Muscle layer of colon (tissue), 2 donors: Measurements from ENCODE around the gene HOXA9.

ENCODE experiments used
- H3K27ac ChIP-seq: one replicate; pipeline ENCODE4 v1.7.0; 2013; ENCODE audit warnings: low read depth, mild to moderate bottlenecking, low read length, moderate library complexity
- H3K27me3 ChIP-seq, 2 donors: one replicate each; pipeline ENCODE4 v1.7.0; 2013; ENCODE audit warnings: low read length in 2 of 2, mild to moderate bottlenecking in 2 of 2; ENCODE audit not compliant: insufficient read depth in 2 of 2, control insufficient read depth in 1 of 2
- H3K36me3 ChIP-seq: one replicate; pipeline ENCODE4 v1.7.0; 2013; ENCODE audit warnings: mild to moderate bottlenecking, low read length; ENCODE audit not compliant: insufficient read depth
- H3K4me1 ChIP-seq: one replicate; pipeline ENCODE4 v1.7.0; 2013; ENCODE audit warnings: mild to moderate bottlenecking, low read length; ENCODE audit not compliant: insufficient read depth
- H3K4me3 ChIP-seq, 2 donors: one replicate each; pipeline ENCODE4 v1.7.0; 2013; ENCODE audit warnings: low read length in 2 of 2, low read depth in 1 of 2, mild to moderate bottlenecking in 1 of 2, moderate library complexity in 1 of 2
- H3K9ac ChIP-seq: one replicate; pipeline ENCODE4 v1.7.0; 2013; ENCODE audit warnings: low read length
- H3K9me3 ChIP-seq: one replicate; pipeline ENCODE4 v1.7.0; 2013; ENCODE audit warnings: mild to moderate bottlenecking, low read length
- donor health status: abdominal sarcoma.
- donor health status: Adenocarcinoma of cecum.

HOXA9 gene

GRCh38 chr7:27191833-27192545 lies 26.7 kb upstream of the HOXA9 start:
- H3K9ac ChIP-seq: peak overlapping the region; percentile 94
- peak overlapping the region; percentile 97 for H3K27ac ChIP-seq
- H3K4me1 ChIP-seq: peaks cover 22% of the 10 kb centered on the region
- peaks cover 5 to 12% of the 10 kb centered on the region in 2 donors for H3K27me3 ChIP-seq
- H3K4me3 ChIP-seq: peak overlapping the region; percentile 75 to 92
- H3K9me3 ChIP-seq: no peaks in the 10 kb centered on the region
- H3K36me3 ChIP-seq: no peaks in the 10 kb centered on the region

- Histone ChIP-seq H3K4me3 (peak overlapping the region; percentile 75 to 92), H3K9me3 (no peaks in the 10 kb centered on the region), H3K27ac (peak overlapping the region; percentile 97), H3K27me3 (peaks cover 5 to 12% of the 10 kb centered on the region in 2 donors), H3K4me1 (peaks cover 26% of the 10 kb centered on the region), H3K36me3 (no peaks in the 10 kb centered on the region), H3K9ac (peak overlapping the region; percentile 94)
Observed at GRCh38 chr7:27191161-27191731, 25.9 kb upstream of the HOXA9 start.

GRCh38 chr7:27189997-27190748 lies 24.8 kb upstream of the HOXA9 start:
- H3K9me3 ChIP-seq: no peaks in the 10 kb centered on the region
- no peaks in the 10 kb centered on the region for H3K36me3 ChIP-seq
- peak overlapping the region; percentile 97 for H3K27ac ChIP-seq
- peaks cover 5 to 12% of the 10 kb centered on the region in 2 donors for H3K27me3 ChIP-seq
- peak overlapping the region; percentile 94 for H3K9ac ChIP-seq
- H3K4me3 ChIP-seq: peak overlapping the region; percentile 75 to 92
- H3K4me1 ChIP-seq: peaks cover 26% of the 10 kb centered on the region

GRCh38 chr7:27189295-27189996 lies 24.1 kb upstream of the HOXA9 start:
- H3K9me3 ChIP-seq: no peaks in the 10 kb centered on the region
- no peaks in the 10 kb centered on the region for H3K36me3 ChIP-seq
- peak overlapping the region; percentile 66 to 92 for H3K4me3 ChIP-seq
- peak overlapping the region; percentile 97 for H3K27ac ChIP-seq
- H3K9ac ChIP-seq: peak overlapping the region; percentile 94
- H3K4me1 ChIP-seq: peaks cover 26% of the 10 kb centered on the region
- H3K27me3 ChIP-seq: peaks cover 5 to 12% of the 10 kb centered on the region in 2 donors

GRCh38 chr7:27188386-27189294 lies 23.3 kb upstream of the HOXA9 start:
- peak overlapping the region; percentile 98 for H3K9ac ChIP-seq
- H3K27ac ChIP-seq: peak overlapping the region; percentile 97
- no peaks in the 10 kb centered on the region for H3K36me3 ChIP-seq
- peak overlapping the region; percentile 66 to 92 for H3K4me3 ChIP-seq
- H3K4me1 ChIP-seq: peaks cover 26% of the 10 kb centered on the region
- peaks cover 5 to 12% of the 10 kb centered on the region in 2 donors for H3K27me3 ChIP-seq
- H3K9me3 ChIP-seq: no peaks in the 10 kb centered on the region

- H3K36me3 ChIP-seq: no peaks in the 10 kb centered on the region
- peaks cover 5 to 12% of the 10 kb centered on the region in 2 donors for H3K27me3 ChIP-seq
- H3K4me1 ChIP-seq: peaks cover 29% of the 10 kb centered on the region
- H3K27ac ChIP-seq: peak overlapping the region; percentile 97
- H3K9me3 ChIP-seq: no peaks in the 10 kb centered on the region
- H3K4me3 ChIP-seq: peak overlapping the region; percentile 66 to 92
- H3K9ac ChIP-seq: peak overlapping the region; percentile 98
Observed at GRCh38 chr7:27187475-27188385, 22.4 kb upstream of the HOXA9 start.

- peak overlapping the region; percentile 98 for H3K9ac ChIP-seq
- H3K4me3 ChIP-seq: peak overlapping the region; percentile 66 to 92
- H3K27me3 ChIP-seq: peaks cover 4 to 9% of the 10 kb centered on the region in 2 donors
- H3K36me3 ChIP-seq: peaks cover 6% of the 10 kb centered on the region
- H3K4me1 ChIP-seq: peaks cover 38% of the 10 kb centered on the region
- H3K27ac ChIP-seq: peak overlapping the region; percentile 97
- H3K9me3 ChIP-seq: no peaks in the 10 kb centered on the region
Observed at GRCh38 chr7:27186668-27187474, 21.5 kb upstream of the HOXA9 start.

- no peaks in the 10 kb centered on the region for H3K9me3 ChIP-seq
- peaks cover 8% of the 10 kb centered on the region for H3K36me3 ChIP-seq
- peak overlapping the region; percentile 47 to 92 for H3K4me3 ChIP-seq
- H3K27me3 ChIP-seq: peaks cover 0 to 7% of the 10 kb centered on the region in 2 donors
- peak overlapping the region; percentile 97 for H3K27ac ChIP-seq
- H3K4me1 ChIP-seq: peaks cover 38% of the 10 kb centered on the region
- H3K9ac ChIP-seq: peak overlapping the region; percentile 98
Observed at GRCh38 chr7:27185854-27186667, 20.7 kb upstream of the HOXA9 start.
